Esophagus muscularis mucosa (tissue), 4 donors: ENCODE measurements around the gene BTBD9. TPM values are rescaled to one million over a fixed set of nuclear protein-coding genes. Genes with fewer than 3 reads are reported as not detected.

ENCODE experiments used
- DNase-seq: peaks from one replicate; pipeline ENCODE4 v3.0.0-alpha.2; 2017; ENCODE audit errors: extremely low spot score
- H3K27ac ChIP-seq, 4 donors: fragments of 200-600 bp; sonication (generic); replicated peaks in 1 of 4; 1 replicate in 3 of 4; 2 replicates in 1 of 4; pipeline ENCODE4 v1.5.1; 2016 to 2019; ENCODE audit warnings: mild to moderate bottlenecking in 1 of 4
- H3K27me3 ChIP-seq, 4 donors: fragments of 200-600 bp; sonication (generic); one replicate each; pipeline versions ENCODE4 v1.5.1 to v1.6.0; 2016 to 2019
- H3K36me3 ChIP-seq, 4 donors: fragments of 200-600 bp; sonication (generic); one replicate each; pipeline ENCODE4 v1.5.1; 2016 to 2019
- H3K4me1 ChIP-seq, 4 donors: fragments of 200-600 bp; sonication (generic); one replicate each; pipeline ENCODE4 v1.5.1; 2016 to 2019
- H3K4me3 ChIP-seq, 4 donors: fragments of 200-600 bp; sonication (generic); 1 replicate in 2 of 4; 2 replicates in 2 of 4; pipeline ENCODE4 v1.5.1; 2016 to 2019; ENCODE audit warnings: mild to moderate bottlenecking in 4 of 4, moderate library complexity in 1 of 4
- H3K9me3 ChIP-seq, 4 donors: fragments of 200-600 bp; sonication (generic); 1 replicate in 3 of 4; 2 replicates in 1 of 4; pipeline ENCODE4 v1.5.1; 2016 to 2019
- CTCF ChIP-seq, 3 experiments: fragments of 200-600 bp in 2 of 3; fragments of 450-650 bp in 1 of 3; sonication (generic) in 2 of 3; IDR thresholded peaks; one replicate each; pipeline ENCODE4 v1.5.1; 2017 to 2019; ENCODE audit warnings: antibody characterized with exemption in 3 of 3, mild to moderate bottlenecking in 2 of 3, moderate library complexity in 1 of 3
- EP300 ChIP-seq: sonication (generic); formaldehyde crosslinking; IDR thresholded peaks from one replicate; pipeline ENCODE4 v1.6.1; 2017; ENCODE audit warnings: antibody characterized with exemption
- POLR2A ChIP-seq: fragments of 450-650 bp; IDR thresholded peaks from one replicate; pipeline ENCODE4 v1.6.1; 2017; ENCODE audit warnings: antibody characterized with exemption, moderate library complexity, mild to moderate bottlenecking, low read depth
- POLR2AphosphoS5 ChIP-seq, 2 donors: sonication (generic); formaldehyde crosslinking; IDR thresholded peaks; one replicate each; pipeline ENCODE4 v1.6.1; 2017; ENCODE audit warnings: antibody characterized with exemption in 2 of 2
- WGBS: methylation state at CpG from one replicate; pipeline ENCODE4 v1.1.5; 2018; 5-methylcytosine and 5-hydroxymethylcytosine counted together
- intact Hi-C: fragments of 100-400 bp; cut with DNase I; formaldehyde crosslinking; loops from one replicate; pipeline ENCODE4 v1.15.1; 2023
- total RNA-seq, 4 donors: library from RNA; depleted of rRNA; stranded (reverse); fragments of >200 nt; gene quantifications; one replicate each; pipeline versions ENCODE4 v1.1.0 to v1.2.1, GENCODE V29; 2016

The BTBD9 gene
- total RNA-seq, 4 donors from 2014 or later: 9.4 to 14.1 (median 11.2) TPM

- 93% methylated on average over 9 of the region's 9 CpGs for WGBS
- TF ChIP-seq EP300 (no peak), POLR2A (no peak), POLR2AphosphoS5 (IDR thresholded peaks at IDR 0.05) (no peak)
- DNase-seq: no peak
- intact Hi-C loops: no loop called here
- no peaks in the 10 kb centered on the region for H3K27me3 ChIP-seq
- no peaks in the 10 kb centered on the region for H3K4me1 ChIP-seq
- no peaks in the 10 kb centered on the region for H3K9me3 ChIP-seq
- no peak overlapping the region for H3K27ac ChIP-seq
- H3K36me3 ChIP-seq: peaks cover 0 to 8% (median 4%) of the 10 kb centered on the region in 4 donors
- H3K4me3 ChIP-seq: no peak overlapping the region
These were observed 447.7 kb downstream of the BTBD9 start for GRCh38 chr6:38192011-38192410.

GRCh38 chr6:38191418-38191817, 448.3 kb downstream of the BTBD9 start:
- 94% methylated on average over 9 of the region's 9 CpGs for WGBS
- Histone ChIP-seq H3K4me1 (no peaks in the 10 kb centered on the region), H3K4me3 (no peak overlapping the region), H3K9me3 (no peaks in the 10 kb centered on the region), H3K36me3 (peaks cover 0 to 8% (median 4%) of the 10 kb centered on the region in 4 donors), H3K27ac (no peak overlapping the region), H3K27me3 (no peaks in the 10 kb centered on the region)
- intact Hi-C loops: no loop called here
- DNase-seq: no peak
- TF ChIP-seq CTCF (IDR thresholded peaks at IDR 0.05) (no peak), POLR2A (no peak), EP300 (no peak), POLR2AphosphoS5 (IDR thresholded peaks at IDR 0.05) (no peak)

GRCh38 chr6:38188677-38189335, 450.9 kb downstream of the BTBD9 start:
- 97% methylated on average over 14 of the region's 14 CpGs for WGBS
- DNase-seq: no peak
- H3K27me3 ChIP-seq: no peaks in the 10 kb centered on the region
- peaks cover 0 to 8% (median 4%) of the 10 kb centered on the region in 4 donors for H3K36me3 ChIP-seq
- intact Hi-C loops: no loop called here
- TF ChIP-seq EP300 (no peak), CTCF (IDR thresholded peaks at IDR 0.05) (no peak), POLR2A (no peak), POLR2AphosphoS5 (IDR thresholded peaks at IDR 0.05) (no peak)
- H3K4me3 ChIP-seq: no peak overlapping the region
- H3K27ac ChIP-seq: no peak overlapping the region
- H3K9me3 ChIP-seq: no peaks in the 10 kb centered on the region
- H3K4me1 ChIP-seq: no peaks in the 10 kb centered on the region

GRCh38 chr6:38187811-38188590, 451.7 kb downstream of the BTBD9 start:
- H3K36me3 ChIP-seq: peaks cover 0 to 8% (median 4%) of the 10 kb centered on the region in 4 donors
- H3K27ac ChIP-seq: no peak overlapping the region
- TF ChIP-seq POLR2A (no peak), EP300 (no peak), POLR2AphosphoS5 (IDR thresholded peaks at IDR 0.05) (no peak), CTCF (IDR thresholded peaks at IDR 0.05) (no peak)
- intact Hi-C loops: no loop called here
- no peak for DNase-seq
- no peaks in the 10 kb centered on the region for H3K4me1 ChIP-seq
- no peak overlapping the region for H3K4me3 ChIP-seq
- 96% methylated on average over 18 of the region's 20 CpGs for WGBS
- no peaks in the 10 kb centered on the region for H3K9me3 ChIP-seq
- no peaks in the 10 kb centered on the region for H3K27me3 ChIP-seq

GRCh38 chr6:38187325-38187724, 452.4 kb downstream of the BTBD9 start:
- Histone ChIP-seq H3K4me1 (no peaks in the 10 kb centered on the region), H3K27ac (no peak overlapping the region), H3K27me3 (no peaks in the 10 kb centered on the region), H3K4me3 (no peak overlapping the region), H3K36me3 (peaks cover 0 to 8% (median 4%) of the 10 kb centered on the region in 4 donors), H3K9me3 (no peaks in the 10 kb centered on the region)
- TF ChIP-seq EP300 (no peak), POLR2A (no peak), CTCF (IDR thresholded peaks at IDR 0.05) (no peak), POLR2AphosphoS5 (IDR thresholded peaks at IDR 0.05) (no peak)
- intact Hi-C loops: no loop called here
- WGBS: 75% methylated on average over 8 of the region's 8 CpGs
- DNase-seq: no peak
